ENCODE measurements around the gene SULT1E1. TPM values are rescaled to one million over a fixed set of nuclear protein-coding genes. Genes with fewer than 3 reads are reported as not detected.

SULT1E1 gene
- polyA plus RNA-seq, 12 donors: 21.1 to 160 (median 38.2) TPM; not detected in 1

DNA sequence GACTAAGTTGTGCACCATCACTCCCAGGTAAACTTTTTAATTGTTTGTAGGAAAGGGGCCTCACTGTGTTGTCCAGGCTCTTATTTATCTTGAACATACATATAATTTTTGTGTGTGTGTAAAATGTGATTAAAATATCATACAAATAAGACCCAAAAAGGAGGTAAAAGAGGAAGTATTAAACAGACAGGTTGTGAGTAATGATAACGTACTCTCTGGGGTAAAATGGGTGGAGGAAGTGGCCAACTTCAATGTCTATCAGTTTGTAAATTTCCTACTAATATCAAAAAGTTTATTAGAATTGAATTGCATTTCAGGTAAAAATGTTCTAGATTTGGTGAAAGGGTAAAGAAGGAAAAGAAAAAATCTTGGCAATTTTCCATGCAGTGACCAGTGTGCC, 48.8 kb downstream of the SULT1E1 start:
- no peak for DNase-seq

GRCh38 chr4:69800599-69800998, 59.3 kb downstream of the SULT1E1 start:
- DNase-seq: no peak

DNA sequence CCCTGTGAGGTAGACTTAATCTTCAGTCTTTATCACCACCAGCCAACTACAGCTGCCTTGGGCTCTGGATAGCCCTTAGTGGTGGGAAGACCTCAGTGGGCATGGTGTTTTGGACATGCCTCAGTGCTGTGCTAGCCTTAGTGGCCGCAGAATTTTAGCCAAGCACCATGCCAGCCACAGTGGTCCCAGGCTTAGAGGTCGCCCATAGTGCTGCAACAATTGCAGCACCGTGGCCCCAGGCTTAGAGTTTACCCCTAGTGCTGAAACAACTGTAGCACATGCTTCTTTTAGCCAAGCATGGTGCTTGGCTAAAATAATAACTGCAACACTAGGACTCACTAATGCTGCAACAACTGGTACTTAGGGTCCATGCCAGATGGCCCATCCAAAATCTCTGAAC, 60.6 kb downstream of the SULT1E1 start:
- no peak for DNase-seq

DNA sequence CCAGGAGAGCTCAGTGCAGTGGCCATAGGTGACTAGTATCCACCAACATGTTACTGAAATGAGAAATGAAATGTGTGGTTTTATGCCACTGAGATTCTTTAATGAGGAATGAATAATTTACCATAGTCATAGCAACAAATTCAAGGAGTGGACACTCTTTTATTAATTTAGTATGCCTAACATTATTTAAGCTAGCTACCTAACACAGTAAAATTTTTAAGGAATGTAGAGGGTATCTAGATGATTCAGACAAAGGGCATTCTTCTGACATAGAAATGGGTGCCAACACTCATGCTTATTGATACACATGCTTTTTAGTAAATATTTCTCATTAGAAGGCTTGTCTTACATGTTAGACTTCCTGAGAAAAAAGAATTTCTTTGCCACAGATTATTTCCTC, 66.2 kb downstream of the SULT1E1 start:
- no peak for DNase-seq

Other genes with a start within 250 kb of the SULT1E1 start
- gene UGT2A2, start 220.5 kb downstream of the SULT1E1 start, polyA plus RNA-seq (ENCODE audit: insufficient read length in 12 of 12): under 1 TPM in 1 of 12 donors, not detected in 11; 0.12 TPM
- under 1 TPM in 6 of 12 donors, not detected in 6; 0.10 to 0.73 (median 0.18) TPM for gene UGT2A1, start 206.9 kb downstream of the SULT1E1 start, polyA plus RNA-seq (ENCODE audit: insufficient read length in 12 of 12)
- gene SULT1B1, start 99.5 kb downstream of the SULT1E1 start, polyA plus RNA-seq (ENCODE audit: insufficient read length in 12 of 12): 10 to 100 TPM in 2 of 12 donors, 1 to 10 TPM in 3, under 1 TPM in 6, not detected in 1; 0.32 to 15.8 (median 0.94) TPM
- gene CSN1S1, start 70.9 kb upstream of the SULT1E1 start, polyA plus RNA-seq (ENCODE audit: insufficient read length in 12 of 12): not detected
- under 1 TPM in 1 of 12 donors, not detected in 11; 0.22 TPM for gene CSN2, start 105.6 kb upstream of the SULT1E1 start, polyA plus RNA-seq (ENCODE audit: insufficient read length in 12 of 12)
- gene STATH, start 135.8 kb upstream of the SULT1E1 start, polyA plus RNA-seq (ENCODE audit: insufficient read length in 12 of 12): not detected
- not detected for gene HTN3, start 168.3 kb upstream of the SULT1E1 start, polyA plus RNA-seq (ENCODE audit: insufficient read length in 12 of 12)
- gene HTN1, start 190.3 kb upstream of the SULT1E1 start, polyA plus RNA-seq (ENCODE audit: insufficient read length in 12 of 12): not detected

Measured in muscle of arm (tissue), 12 donors.